Activated T-cell treated with anti-CD3 and anti-CD28 coated beads for 1 hour (primary cell): ENCODE measurements around the gene COL6A2.
"Not testable (repeated sequence)": the region's sequence is repeated elsewhere in the genome, so short reads cannot be mapped to it uniquely, and the experiment has no call there.

Experiments
- DNase-seq: peaks from one replicate; pipeline ENCODE4 v3.0.0-alpha.2; 2020; ENCODE audit warnings: low read depth

The COL6A2 gene

DNA sequence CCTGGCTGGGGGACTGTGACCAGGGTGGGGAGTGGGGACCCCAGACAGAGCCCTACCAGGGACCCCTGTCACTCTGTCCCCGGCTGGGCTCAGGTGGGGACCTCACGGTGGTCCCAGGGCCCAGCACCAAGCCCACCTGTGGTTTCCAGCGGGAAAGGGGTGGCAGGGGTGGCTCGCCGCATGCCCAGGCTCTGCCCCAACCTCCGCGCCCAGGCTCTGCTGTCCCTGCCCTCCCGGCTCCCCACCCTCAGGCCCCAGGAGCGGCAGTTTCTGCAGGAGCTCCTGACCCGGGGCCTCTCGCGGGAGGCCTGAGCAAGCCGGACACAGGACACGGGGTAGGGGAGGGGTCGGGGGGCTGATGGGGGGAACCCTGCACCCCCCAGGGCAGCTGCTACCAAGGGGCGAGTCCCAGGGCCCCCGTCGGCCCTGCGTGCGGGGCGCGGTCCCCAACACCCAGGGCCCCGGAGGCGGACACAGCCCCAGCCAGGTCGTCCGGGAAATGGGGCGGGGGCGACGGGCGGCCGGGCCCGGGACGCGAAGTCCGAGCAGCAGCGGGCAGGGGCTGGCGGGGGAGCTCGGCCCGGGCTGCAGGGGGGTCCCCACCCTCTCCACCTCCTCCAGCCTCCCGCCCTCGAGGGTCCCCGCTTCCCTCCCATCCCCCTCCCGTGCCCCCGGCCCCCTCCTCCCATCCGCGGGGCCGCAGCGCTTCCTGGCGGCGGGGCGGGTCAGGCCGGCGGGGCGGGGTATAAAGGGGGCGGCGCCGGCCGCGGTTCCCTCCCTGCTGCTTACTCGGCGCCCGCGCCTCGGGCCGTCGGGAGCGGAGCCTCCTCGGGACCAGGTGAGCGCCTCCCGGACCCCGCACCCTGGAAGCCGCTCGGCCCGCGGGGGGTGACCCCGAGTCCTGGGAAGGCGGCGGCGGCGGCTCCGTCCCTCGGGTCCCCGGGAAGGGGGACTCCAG lies at the start of gene COL6A2:
TSS of gene COL6A2 (plus strand) at position 777 of the 958 bp plus-strand sequence.
- DNase-seq: peak; percentile 46

DNA sequence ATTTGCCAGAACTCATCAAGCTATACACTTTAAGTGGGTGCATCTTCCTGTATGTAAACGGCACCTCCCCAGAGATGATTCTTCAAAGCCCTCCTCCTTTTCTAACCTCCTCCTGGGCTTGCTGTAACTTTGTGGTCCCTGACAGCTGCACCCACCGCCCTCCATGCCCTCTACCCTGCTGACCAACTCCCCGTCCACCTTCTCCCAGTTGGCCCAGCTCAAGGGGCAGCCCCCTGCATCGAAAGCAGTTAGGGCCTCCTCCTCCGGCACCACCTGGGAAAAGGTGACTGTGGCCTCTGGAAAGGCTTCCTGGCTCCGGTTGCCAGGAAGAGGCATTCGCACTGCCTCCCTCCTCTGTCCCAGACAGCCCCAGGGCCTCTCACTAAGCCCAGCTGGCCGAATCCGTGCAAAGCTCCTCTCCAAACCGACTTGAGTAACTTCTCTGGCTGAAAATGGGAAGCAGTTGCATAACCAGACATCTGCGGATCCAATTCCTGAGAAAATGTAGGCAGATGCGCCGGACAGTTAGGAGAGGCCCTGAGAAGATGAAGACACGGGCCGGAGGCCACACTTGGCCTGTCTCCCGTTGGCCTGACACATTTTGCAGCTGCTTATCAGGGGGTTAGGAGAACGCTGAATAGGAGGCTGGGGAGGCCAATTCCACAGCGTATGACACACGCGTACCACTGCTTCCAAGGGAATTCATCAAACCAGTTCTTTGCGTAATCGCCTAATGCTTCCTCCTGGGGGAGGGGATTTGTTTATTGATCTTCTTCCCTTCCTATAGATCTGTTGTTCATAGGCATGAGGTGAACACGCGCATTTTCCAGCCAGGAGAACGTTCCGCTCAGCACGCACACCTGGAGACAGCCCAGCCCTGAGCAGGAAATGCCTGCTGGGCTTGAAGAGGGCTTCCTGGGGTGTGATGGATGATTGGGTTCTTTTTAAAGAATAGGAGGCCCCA lies 48.7 kb upstream of the COL6A2 start:
- no peak for DNase-seq

DNA sequence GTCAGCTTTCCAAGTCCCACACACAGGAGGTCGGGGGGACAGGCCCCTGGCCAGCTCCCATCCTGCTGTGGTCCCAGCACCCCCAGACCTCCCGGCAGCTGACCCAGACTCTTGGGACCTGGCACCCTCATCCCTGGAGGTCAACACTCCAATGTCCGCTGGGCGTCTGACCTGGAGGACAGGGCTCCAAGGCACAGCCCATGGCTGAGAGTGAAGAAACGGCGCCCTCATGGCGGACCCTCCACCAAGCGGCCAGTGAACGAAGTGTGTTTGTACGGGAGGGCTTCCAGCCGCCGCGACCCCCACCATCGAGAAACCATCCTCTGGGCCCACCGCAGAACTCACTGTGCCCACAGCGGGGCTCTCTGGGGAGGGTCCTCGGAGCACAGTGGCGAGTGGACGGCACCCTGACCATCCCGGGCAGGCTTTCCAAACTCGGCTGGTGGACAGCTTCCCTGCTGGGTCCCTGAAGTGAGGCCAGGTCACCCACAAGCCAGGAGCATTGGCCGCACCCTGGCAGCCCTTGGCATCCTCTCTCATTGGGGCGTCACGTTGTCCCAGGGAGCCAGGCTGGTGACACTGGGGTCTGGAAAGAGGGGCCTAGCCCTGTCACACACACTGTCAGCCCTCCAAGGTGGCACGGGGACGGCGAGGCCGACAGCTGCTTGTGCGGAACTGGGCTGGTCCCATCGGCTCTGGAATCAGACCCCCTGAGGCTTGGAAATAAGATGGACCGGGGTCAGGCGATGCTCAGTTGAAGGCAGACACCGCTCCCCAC lies 47.8 kb upstream of the COL6A2 start:
- no peak for DNase-seq

DNA sequence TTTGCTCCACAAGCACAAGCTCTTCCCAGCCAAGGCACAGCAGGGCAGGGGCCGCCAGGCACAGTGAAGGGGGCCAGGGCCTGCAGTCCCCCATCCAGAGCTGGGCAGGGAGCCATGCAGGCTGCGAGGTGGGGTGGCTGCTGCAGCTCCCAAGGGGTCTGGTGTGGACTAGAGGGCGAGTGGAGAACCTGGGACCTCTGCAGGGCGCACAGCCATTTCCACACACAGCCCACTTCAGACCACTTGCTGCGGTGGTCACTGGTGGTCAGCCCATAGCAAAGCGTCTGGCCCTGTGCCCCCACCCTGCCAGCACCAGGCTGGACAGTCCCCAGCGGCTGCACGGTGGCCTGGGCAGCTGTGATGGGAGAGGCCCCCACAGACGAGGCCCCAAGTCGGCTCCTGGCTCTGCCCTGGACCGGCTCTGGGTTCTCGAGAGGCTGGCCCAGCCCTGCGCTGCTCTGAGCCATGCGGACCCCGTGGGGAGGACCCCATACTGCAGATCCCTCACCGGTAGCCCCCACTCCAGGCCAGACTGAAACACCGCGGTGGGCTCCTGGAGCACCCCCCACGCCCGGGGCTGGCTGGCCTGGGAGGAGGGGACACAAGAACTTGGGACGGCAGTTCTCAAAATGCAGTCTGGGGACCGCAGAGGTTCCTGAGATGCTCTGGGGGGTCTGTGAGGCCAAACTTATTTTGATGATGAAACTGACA lies 47.1 kb upstream of the COL6A2 start:
- no peak for DNase-seq

DNA sequence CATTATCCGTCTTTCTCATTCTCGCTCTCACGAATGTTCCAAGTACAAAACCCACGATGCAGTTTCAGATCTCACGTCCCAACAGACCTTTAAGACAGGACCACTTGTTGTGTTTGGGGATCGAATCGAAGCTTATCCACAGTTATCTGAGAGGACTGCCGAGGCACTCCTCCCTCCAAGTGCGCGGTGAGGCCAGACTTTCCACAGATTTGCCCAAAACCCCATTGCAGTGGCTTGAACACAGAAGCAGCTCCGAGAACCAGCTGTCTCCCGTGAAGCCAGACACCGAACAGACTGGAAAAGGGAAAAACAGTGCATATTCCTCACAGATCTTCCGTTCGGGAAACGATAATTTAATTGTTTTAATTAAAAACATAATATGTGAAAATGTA lies 46.5 kb upstream of the COL6A2 start:
- DNase-seq: no peak

DNA sequence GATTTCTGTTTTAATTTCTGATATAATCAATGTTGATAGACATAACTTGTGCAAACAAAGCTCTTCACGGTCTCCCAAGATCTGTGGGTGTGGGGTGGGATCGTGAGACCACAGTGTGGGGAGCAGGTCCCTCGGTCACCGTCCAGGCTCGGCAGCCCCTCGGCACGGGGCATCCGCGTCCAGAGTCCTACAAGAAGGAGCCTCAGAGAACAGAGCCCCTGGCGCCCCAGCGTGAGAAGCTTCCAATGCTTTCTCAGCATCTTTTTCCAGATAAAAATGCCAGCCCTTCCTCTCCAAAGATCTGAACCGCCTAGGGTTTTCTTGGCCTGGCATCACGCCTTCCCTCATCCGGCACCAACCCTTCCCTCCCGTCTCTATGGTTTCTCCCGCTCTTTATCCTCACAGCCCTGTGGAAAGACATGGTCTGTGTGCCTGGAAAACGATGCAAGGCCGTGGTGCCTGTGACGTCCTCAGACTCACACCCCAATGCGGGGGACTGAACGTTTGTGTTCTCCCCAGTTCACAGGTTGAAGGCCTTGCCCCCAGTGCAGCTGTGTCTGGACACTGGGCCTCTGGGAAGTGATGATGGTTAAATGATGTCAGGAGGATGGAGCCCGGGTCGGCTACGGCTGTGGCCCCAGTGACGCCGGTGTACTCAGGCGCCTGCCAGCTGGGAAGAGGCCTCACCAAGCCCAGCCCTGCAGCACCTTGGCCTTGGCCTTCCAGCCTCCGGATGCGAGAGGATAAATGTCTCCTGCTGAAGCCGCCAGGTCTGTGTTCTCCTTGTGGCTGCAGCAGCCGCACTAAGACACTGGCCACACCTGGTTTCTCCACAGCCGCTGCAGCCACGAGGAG lies 45.9 kb upstream of the COL6A2 start:
- DNase-seq: no peak

DNA sequence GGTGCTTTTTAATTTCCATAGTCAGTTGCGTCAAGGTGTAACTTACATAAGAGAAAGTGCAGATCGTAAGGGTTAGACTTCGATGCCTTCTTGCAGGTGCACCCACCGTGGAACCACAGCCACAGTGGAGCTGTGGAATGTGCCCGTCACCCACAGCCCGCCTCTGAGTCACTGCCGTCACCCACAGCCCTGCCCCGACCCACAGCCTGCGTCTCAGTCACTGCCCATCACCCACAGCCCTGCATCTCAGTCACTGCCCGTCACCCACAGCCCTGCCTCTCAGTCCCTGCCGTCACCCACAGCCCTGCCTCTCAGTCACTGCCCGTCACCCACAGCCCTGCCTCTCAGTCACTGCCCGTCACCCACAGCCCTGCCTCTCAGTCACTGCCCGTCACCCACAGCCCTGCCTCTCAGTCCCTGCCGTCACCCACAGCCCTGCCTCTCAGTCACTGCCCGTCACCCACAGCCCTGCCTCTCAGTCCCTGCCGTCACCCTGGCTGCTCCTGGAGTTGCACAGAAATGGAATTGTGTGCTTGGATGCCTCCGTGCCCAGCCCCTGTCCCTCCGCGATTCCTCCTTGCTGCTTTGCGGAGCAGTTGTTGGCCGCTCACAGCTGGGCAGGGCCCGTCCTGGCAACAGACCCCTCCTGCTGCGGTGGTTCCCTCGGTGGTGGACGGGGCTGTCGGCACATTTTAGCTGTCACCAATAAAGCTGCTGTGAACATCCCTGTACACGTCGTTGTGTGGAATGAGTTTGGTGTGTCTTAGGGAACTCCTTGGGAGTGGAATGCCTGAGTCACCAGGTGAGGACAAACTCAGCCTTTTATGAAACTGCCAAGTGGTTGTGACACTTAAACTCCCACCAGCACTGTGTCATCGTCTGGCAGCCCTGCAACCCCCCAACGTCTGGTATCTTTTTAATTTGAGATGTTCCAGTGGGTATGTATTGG lies 44.9 kb upstream of the COL6A2 start:
- no peak for DNase-seq

DNA sequence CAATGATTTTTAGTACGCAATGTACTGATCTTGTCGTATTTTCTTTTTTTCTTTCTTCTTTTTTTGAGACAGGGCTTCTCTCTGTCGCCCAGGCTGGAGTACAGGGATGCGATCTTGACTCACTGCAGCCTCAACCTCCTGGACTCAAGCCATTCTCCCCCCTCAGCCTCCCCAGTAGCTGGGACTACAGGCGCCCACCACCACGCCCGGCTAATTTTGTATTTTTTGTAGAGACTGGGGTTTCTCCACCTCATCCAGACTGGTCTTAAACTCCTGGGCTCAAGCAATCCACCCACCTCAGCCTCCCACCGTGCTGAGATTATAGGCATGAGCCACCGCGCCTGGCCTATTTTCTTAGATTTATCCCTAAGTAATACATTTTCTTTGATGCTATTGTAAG lies 43.9 kb upstream of the COL6A2 start:
- DNase-seq: no peak

DNA sequence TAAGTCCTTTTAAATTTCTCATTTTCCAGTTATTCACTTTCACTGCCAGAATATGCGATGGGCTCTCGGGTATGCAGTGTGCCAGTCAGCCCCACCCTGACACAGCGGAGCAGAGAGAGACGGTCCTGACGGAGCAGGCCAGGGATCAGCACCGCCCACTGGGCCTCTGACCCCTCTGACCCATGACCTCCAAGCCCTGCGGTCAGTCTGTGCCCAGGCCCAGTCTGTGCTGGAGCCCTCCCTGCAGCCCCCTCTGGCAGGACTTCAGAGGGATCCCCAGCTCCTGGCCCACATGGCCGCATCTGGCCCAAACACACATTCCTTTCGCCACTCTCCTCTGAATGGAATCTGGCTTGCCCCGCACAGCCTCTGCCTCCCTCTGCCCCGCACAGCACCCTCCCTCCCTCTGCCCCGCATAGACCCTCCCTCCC lies 43.4 kb upstream of the COL6A2 start:
- DNase-seq: no peak

DNA sequence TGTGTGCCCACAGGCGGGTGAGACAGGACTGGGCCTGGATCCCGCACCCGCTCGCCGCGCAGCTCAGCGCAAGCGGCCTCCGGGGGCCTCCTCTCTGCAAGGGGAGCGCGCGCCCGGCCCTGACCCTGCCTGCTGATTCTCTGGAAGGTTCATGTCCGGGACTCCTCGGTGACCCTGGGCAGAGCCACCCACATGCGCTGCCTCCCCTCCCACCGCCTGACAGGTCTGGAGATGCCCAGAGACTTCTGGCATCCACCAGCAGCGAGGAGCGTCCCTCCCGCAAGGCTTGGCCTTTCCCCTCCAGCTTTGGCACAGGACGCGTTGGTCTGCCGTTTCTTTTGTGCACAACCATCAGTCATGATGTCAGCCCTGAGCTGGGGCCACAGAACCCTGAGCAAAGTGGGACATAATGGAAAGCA lies 42.0 kb upstream of the COL6A2 start:
- DNase-seq: no peak

DNA sequence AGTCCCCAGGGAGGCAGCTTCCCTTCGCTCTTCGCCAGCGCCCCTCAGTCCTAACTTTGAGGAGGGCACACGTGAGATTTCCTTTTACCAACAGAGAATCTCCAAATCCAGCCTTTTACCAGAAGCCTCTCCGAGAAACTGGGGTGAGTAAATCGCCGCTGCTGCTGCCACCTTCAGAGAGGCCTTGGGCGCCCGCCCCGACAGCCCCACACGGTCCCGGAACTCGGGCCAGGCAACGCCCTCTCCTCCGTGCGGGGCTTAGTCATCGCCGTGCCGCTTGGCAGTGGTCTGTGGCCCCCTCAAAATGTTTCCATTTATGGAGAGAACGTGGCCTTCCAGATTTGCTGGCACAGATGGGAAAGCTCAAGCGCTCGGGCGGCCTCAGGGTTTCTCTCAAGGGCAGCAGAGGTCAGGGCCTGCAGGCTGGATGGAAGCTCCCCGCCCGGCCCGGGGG lies 41.4 kb upstream of the COL6A2 start:
- no peak for DNase-seq

DNA sequence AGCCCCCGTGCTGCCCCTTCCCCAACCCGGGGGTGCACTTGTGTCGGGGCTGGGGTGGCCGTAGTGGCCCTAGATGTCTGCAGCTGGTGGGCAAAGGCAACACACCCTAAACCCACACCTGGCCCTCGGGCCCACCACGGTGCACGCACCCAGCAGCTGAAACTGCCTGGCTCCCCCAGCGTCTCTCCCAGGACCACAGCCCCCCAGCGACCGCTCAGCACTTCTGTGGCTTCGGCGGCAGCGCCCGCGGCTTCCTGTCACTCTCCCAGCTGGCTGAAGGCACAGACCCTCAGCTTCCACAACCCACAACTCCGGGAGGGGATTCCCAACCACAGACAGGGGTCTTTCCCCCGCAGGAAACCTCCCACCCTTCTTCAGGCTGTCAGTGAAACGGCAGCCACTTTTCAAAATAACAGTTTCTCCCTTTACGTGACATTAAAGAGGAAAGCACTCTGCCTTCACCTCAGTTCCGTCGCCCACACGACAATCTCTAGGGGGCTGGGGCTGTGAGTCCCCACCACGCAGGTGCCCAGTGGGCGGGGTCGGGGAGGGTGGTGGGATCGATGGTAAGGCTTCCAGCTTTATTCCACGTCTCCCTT lies 40.7 kb upstream of the COL6A2 start:
- no peak for DNase-seq

DNA sequence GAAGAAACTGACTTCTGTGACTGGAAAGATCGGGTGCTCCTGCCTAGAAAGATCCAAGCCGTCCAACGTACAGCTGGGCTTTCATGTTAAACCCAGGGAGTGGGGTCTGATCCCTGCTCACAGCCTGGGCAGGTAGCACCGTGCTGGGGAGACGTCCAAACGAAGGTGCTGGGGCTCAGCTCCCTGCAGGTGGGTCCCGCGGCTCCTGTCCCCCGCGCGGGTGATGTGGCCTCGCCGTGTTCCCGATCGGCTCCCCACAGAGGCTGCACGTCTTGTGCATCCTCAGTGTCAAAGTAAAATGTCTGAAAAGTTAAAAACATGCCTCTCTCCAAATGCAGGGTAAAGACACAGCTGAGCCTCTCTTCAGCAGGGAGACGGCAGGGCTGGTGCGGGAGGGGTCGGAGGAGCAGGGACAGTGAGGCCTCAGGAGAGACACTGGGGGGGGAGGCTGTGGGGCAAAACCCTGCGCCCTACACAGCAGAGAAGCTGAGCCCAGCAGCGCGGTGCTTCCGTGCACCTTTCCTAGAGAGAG lies 40.1 kb upstream of the COL6A2 start:
- DNase-seq: no peak

DNA sequence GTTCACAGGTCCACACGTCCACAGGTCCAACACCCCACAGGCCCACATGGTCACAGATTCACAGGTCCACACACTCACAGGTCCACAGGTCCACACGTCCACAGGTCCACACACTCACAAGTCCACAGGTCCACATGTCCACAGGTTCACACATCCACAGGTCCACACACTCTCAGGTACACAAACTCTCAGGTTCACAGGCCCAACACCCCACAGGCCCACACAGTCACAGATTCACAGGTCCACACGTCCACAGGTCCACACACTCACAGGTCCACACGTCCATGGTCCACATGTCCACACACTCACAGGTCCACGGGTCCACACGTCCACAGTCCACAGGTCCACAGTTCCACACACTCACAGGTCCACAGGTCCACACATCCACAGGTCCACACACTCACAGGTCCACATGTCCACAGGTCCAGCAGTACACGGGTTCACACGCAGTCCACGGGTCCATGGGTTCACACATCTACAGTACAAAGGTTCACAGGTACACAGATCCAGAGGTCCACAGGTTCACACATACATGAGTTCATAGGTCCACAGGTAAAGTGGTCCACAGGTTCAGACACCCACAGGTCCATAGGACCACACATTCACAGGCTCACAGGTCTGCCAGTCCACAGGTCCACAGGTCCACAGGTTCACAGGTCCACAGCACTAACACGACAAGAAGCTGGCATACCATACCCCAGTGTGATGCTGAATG lies 39.3 kb upstream of the COL6A2 start:
- DNase-seq: no peak

DNA sequence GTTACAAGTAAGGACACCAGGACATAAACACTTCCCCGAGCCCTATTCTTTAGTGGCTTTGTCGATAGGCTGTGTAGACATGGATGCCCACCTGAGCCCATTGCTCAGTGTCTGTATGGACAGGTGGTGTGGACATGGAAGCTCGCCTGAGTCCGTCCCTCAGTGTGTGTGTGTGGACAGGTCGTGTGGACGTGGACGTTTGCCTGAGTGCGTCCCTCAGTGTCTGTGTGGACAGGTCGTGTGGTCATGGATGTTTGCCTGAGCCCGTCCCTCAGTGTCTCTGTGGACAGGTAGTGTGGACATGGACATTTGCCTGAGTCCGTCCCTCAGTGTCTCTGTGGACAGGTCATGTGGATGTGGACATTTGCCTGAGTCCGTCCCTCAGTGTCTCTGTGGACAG lies 38.7 kb upstream of the COL6A2 start:
- no peak for DNase-seq

DNA sequence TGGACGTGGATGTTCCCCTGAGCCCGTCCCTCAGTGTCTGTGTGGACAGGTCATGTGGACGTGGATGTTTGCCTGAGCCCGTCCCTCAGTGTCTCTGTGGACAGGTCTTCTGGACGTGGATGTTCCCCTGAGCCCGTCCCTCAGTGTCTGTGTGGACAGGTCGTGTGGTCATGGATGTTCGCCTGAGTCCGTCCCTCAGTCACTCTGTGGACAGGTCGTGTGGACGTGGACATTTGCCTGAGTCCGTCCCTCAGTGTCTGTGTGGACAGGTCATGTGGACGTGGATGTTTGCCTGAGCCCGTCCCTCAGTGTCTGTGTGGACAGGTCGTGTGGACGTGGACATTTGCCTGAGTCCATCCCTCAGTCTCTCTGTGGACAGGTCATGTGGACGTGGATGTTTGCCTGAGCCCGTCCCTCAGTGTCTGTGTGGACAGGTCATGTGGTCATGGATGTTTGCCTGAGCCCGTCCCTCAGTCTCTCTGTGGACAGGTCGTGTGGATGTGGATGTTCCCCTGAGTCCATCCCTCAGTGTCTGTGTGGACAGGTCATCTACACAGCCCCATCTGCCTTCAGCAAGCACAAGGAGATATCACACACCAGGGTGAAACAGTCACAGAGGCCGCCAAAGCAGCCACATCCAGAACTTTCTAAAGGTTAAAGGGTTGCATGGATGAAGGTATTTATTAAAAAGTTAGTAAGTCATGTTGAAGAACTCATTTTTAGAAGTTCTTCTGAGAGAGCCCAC lies 38.0 kb upstream of the COL6A2 start:
- not testable (repeated sequence) for DNase-seq

DNA sequence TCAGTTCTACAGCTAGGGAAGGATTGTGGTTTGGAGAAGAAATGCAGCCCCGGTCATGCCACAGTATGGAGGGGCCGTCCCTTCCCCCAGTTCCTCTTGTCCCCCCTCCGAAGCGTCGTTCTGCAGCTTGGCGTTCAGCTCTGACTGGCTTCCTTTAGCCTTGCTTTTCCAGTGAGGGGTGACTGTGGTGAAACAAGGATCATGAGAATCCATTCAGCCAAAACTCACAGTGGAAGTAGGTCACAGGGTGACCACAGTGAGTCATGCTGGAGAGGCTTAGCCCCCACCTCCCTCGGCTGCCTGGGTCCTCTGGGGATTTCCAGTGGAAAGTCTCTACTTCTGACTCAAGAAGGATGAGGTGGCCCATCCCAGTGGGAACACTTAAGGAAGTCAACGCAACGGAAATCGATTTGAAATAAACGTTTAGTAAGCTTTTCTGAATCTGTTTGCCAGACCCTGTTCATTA lies 37.3 kb upstream of the COL6A2 start:
- DNase-seq: no peak
